ENCODE measurements around the gene STK11.

The STK11 gene

DNA sequence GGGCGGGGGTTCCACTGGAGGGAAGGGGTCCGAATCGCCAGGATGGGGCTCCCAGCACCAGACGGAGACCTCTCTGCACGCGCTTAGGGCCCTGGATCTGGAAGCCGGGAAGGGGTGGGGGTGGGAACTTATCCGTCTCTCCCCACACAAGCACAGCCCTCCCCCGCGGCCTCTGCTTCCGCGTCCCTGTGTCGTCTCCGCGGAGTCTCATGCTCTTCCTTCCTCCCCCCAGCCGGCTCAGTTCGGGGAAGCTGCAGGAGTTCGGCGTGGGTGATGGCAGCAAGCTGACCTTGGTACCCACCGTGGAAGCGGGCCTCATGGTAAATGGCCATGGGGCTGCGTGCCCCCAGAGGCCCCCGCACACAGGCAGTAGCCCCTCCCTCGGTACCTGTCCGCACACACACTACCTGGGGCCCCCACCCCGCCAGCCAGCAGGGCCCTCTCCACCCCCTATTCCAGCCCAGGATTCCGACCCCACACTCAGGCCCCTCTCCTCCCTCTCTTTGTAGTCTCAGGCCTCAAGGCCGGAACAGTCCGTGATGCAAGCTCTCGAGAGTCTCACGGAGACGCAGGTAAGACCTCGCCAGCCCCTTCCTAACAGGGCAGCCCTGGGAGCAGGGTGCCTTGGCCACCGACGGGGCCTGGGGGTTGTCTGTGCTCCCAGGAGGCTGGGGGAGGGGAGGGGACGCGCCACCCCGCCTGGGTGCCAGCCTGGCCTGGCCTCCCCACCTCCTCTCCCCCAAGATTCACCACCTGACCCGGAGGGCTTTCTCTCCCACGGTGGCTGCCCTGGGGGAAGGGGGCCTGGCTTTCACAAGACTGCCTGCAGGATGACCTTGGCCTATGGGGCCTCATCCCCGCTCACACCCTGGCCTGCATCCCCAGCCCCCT is 46.0 kb downstream of the STK11 start:
- peaks cover 22% of the 10 kb centered on the region for H3K36me3 Mint-ChIP-seq (ENCODE audit: low read depth)
- ATAC-seq (peak; percentile 0), DNase-seq (peak; percentile 71)
- peak overlapping the region; percentile 93 for H3K4me3 Mint-ChIP-seq
- no peaks in the 10 kb centered on the region for H3K27me3 Mint-ChIP-seq
- peak overlapping the region; percentile 93 for H3K27ac Mint-ChIP-seq
- H3K4me1 Mint-ChIP-seq: peaks cover 23% of the 10 kb centered on the region
- H3K9me3 Mint-ChIP-seq: no peaks in the 10 kb centered on the region

DNA sequence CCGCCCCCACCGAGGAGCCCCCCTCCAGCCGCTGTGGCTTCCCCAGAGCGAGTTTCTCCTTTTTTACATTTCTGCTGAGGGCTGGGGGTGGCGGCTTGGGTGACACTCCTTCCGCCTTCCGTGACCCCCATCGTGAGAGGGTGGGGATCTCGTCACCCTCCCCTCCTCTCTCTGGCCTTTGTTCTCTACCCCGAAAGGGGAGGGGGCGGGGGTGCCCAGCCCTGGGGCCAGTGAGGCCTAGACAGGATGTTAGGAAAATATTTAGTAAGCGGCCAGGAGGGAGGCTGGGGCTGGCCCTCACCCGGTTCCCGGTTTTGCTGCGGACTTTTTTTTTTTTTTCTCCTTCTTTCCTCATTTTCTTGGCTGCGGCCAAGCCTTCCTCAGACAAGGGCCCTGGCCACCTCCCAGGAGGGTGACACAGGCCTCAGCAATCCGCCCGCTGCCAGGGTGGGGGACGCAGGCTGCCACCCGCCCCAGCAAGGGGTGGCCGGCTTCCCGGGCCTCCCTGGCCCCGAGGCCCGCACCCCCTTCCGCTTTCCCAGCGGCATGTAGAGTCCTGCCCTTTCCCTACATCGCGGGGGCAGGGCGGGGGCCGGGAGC is 46.7 kb downstream of the STK11 start:
- H3K9me3 Mint-ChIP-seq: no peaks in the 10 kb centered on the region
- peaks cover 24% of the 10 kb centered on the region for H3K4me1 Mint-ChIP-seq
- H3K27ac Mint-ChIP-seq: peak overlapping the region; percentile 77
- peak overlapping the region; percentile 93 for H3K4me3 Mint-ChIP-seq
- no peaks in the 10 kb centered on the region for H3K27me3 Mint-ChIP-seq
- ATAC-seq (peak; percentile 22), DNase-seq (peak; percentile 81)
- peaks cover 23% of the 10 kb centered on the region for H3K36me3 Mint-ChIP-seq (ENCODE audit: low read depth)

DNA sequence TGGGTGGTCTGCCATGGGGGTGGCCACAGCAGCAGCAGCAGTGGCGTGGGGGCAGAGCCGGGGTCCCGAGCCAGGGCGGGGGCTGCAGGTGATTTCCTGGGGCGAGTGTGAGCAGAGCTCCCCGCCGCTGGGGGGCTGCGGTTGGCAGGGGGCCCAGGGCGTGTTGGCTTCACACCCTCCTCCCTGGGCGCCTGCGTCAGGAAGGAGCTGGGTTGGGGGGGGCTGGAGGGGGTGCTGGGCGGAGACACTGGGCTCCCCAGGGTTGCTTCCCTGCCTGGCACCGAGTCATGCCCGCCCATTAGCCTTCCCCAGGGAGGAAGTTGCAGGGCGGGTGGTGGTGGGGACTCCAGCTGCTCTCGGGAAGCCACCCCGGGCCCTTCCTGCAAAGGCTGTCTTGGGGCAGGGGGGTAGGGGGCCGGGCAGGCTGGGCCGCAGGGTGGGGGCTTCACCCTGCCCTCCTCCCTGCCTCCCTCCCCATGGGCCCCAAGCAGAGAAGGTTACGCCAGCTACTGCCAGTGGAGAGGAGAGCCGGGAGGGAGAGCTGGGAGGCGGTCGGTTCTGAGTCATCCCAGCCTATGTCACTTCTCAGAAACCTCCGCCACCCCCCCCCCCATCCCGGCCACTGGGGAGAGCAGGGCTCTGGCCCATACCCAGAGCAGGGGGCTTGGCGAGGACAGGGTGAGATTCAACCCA is 47.4 kb downstream of the STK11 start:
- H3K27me3 Mint-ChIP-seq: no peaks in the 10 kb centered on the region
- peaks cover 28% of the 10 kb centered on the region for H3K36me3 Mint-ChIP-seq (ENCODE audit: low read depth)
- peak overlapping the region; percentile 93 for H3K4me3 Mint-ChIP-seq
- H3K27ac Mint-ChIP-seq: peak overlapping the region; percentile 87
- ATAC-seq: peak; percentile 60
- DNase-seq: peak; percentile 88
- H3K4me1 Mint-ChIP-seq: peaks cover 31% of the 10 kb centered on the region
- H3K9me3 Mint-ChIP-seq: no peaks in the 10 kb centered on the region

DNA sequence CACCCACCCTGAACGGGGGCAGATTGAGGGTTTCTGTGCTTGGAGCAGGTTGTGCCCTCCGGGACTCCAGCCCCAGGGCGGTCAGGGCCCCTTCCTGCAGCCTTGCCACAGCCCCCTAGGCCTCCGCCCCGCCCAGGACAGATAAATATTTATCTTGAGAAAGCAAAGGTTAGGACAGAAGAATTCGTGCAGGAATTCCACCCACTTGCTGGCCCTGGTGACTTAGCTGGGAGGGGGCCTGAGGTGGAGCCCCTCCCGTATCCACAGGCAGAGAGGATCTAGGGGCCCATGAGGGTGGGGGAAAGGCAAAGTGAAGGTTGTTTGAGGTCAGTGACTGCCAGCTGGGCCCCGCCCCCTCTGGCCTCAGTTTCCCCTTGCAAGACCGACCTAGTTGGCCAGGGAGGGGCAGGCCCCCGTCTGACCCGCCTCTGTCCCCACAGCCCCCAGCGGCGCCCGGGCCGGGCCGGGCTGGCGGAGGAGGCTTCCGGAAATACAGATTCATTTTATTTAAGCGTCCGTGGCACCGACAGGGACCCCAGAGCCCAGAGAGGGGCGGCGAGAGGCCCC is 48.0 kb downstream of the STK11 start:
- Mint-ChIP-seq H3K9me3 (no peaks in the 10 kb centered on the region), H3K4me1 (peaks cover 37% of the 10 kb centered on the region), H3K27ac (peak overlapping the region; percentile 87), H3K27me3 (no peaks in the 10 kb centered on the region), H3K36me3 (ENCODE audit: low read depth) (peaks cover 29% of the 10 kb centered on the region), H3K4me3 (peak overlapping the region; percentile 93)
- ATAC-seq (no peak), DNase-seq (no peak)

DNA sequence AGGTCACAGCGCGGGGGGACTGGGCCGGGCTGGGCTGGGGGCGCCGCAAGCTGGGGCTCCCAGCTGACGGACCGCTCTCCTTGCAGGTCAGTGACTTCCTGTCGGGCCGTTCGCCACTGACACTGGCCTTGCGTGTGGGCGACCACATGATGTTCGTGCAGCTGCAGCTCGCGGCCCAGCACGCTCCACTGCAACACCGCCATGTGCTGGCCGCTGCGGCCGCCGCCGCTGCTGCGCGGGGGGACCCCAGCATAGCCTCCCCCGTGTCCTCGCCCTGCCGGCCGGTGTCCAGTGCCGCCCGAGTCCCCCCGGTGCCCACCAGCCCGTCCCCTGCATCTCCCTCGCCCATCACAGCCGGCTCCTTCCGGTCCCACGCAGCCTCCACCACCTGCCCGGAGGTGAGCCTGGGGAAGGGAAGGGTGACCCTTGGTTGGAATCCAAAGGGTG is 48.5 kb downstream of the STK11 start:
- H3K4me1 Mint-ChIP-seq: peaks cover 42% of the 10 kb centered on the region
- peaks cover 29% of the 10 kb centered on the region for H3K36me3 Mint-ChIP-seq (ENCODE audit: low read depth)
- DNase-seq (no peak), ATAC-seq (no peak)
- H3K9me3 Mint-ChIP-seq: no peaks in the 10 kb centered on the region
- no peak overlapping the region for H3K4me3 Mint-ChIP-seq
- no peaks in the 10 kb centered on the region for H3K27me3 Mint-ChIP-seq
- peak overlapping the region; percentile 59 for H3K27ac Mint-ChIP-seq

DNA sequence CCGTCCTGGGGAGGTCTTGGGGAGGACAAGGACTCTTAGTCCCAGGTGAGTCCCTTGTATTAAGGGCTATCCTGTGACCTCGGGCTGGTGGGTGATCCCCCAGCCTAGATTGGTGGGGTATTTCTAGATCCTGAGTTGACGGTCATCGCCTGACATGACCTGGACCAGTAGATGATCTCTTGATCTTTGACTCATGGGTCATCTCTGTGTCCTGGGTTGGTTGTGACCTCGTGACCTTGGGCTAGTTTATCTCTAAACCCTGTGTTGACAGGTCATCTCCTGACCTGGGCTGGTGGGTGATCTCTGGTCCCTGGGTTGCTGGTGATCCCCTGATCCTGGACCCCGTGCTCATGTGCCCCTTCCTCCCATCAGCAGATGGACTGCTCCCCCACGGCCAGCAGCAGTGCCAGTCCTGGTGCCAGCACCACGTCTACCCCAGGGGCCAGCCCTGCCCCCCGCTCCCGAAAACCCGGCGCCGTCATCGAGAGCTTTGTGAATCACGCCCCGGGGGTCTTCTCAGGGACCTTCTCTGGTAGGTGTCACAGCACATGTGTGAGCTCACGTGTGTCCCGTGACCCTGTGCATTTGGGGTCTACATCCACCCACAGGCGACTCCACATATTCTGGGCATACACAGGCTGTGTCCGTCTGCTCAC is 49.1 kb downstream of the STK11 start:
- peaks cover 47% of the 10 kb centered on the region for H3K4me1 Mint-ChIP-seq
- H3K27me3 Mint-ChIP-seq: no peaks in the 10 kb centered on the region
- H3K4me3 Mint-ChIP-seq: no peak overlapping the region
- ATAC-seq (no peak), DNase-seq (no peak)
- H3K9me3 Mint-ChIP-seq: no peaks in the 10 kb centered on the region
- peak overlapping the region; percentile 59 for H3K27ac Mint-ChIP-seq
- peaks cover 28% of the 10 kb centered on the region for H3K36me3 Mint-ChIP-seq (ENCODE audit: low read depth)

DNA sequence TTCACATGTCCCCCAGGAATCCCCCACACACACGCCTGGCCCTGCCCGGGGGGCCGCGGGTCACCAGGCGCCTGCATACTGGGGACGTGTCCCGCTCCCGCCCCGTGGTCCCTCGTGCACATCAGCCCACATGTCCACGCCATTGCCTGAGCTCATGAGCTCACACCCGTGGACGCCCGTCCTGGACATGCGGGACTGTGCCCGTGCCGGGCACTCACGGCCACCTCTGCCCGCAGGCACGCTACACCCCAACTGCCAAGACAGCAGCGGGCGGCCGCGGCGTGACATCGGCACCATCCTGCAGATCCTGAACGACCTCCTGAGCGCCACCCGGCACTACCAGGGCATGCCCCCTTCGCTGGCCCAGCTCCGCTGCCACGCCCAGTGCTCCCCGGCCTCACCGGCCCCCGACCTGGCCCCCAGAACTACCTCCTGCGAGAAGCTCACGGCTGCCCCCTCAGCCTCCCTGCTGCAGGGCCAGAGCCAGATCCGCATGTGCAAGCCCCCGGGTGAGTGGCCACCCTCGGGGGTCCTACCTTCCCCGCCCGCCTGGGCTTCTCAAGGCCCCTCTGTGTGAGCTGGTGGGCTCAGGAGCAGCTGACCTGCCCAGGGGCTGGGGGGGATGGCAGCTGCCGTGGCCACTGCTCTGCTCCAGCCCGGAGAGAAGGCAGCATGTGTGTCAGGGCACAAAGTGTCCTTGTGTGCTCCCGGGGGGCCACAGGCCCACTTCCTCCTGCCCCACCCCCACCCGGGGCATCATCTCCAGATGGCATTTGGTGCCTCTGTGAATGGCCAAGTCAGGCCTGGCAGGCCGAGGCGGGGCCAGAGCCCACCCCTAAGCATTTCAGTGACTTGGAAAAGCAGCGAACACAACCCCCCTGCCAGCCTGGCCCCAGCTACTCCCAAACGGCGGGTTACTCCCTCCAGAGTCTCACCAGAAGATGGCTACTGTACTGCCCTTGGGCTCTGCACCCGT is 49.9 kb downstream of the STK11 start:
- Mint-ChIP-seq H3K27ac (no peak overlapping the region), H3K4me3 (no peak overlapping the region), H3K36me3 (ENCODE audit: low read depth) (peaks cover 27% of the 10 kb centered on the region), H3K9me3 (no peaks in the 10 kb centered on the region), H3K27me3 (no peaks in the 10 kb centered on the region), H3K4me1 (peaks cover 51% of the 10 kb centered on the region)
- ATAC-seq (no peak), DNase-seq (no peak)

DNA sequence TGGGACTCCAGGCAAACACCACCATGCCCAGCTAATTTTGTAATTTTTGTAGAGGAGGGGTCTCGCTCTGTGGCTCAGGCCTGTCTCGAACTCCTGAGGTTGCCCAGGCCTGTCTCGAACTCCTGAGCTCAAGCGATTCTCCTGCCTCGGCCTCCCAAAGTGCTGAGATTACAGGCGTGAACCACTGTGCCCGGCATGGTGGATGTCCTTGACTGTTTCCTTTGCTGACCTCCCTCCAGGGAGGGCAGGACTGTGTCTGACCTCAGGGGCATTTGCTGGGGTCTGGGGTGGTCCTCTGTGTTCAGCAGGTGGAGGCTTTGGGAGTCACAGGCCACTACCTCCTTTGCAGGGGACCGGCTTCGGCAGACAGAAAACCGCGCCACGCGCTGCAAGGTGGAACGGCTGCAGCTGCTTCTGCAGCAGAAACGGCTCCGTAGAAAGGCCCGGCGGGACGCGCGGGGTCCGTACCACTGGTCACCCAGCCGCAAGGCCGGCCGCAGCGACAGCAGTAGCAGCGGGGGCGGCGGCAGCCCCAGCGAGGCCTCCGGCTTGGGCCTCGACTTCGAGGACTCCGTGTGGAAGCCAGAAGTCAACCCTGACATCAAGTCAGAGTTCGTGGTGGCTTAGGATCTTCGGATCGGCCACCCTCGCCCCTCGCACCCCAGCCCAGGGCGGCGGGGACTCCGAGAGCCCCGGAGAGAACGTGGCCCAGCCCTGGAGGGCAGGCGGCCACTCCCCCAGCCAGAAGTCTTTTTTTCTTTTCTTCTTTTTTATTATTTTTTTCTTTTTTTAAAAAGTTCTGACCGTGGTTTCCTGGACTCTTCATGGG is 51.3 kb downstream of the STK11 start:
- no peaks in the 10 kb centered on the region for H3K27me3 Mint-ChIP-seq
- H3K9me3 Mint-ChIP-seq: no peaks in the 10 kb centered on the region
- H3K4me3 Mint-ChIP-seq: no peak overlapping the region
- H3K36me3 Mint-ChIP-seq (ENCODE audit: low read depth): peaks cover 20% of the 10 kb centered on the region
- ATAC-seq (no peak), DNase-seq (no peak)
- peaks cover 53% of the 10 kb centered on the region for H3K4me1 Mint-ChIP-seq
- H3K27ac Mint-ChIP-seq: peak overlapping the region; percentile 17

DNA sequence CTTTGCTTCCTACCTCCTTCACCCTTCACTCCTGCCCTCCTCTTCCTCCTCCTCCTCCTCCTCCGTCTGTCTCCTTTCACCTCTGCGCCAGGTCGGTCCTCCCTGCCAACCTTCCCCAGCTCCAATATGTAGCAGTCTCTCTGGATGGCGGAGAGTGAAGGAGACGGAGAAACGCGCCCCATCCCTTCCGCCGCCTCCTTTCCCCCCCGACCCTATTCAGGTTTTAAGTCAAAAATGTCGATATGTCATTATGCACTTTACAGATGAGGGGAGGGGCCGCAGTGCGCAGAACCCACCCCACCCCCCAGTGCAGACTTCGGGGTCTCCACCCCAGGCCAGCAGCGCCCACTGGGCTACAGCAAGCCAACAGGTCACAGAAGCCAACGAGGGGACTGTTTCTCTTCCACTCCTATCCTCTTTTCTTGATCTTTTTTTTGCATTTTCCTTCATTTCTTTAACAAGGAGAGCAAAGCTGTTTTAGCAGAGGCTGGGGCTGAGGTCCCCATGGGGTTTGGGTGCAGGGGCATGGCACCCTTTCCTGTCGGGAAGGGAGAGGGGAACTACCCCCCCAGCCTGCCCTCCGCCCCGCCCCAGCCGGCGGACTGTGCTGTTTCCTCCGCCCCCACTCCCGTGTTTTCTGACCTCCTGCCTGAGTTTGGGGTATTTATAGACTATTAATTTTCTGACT is 52.0 kb downstream of the STK11 start:
- no peak for ATAC-seq
- H3K4me1 Mint-ChIP-seq: peaks cover 53% of the 10 kb centered on the region
- H3K27me3 Mint-ChIP-seq: no peaks in the 10 kb centered on the region
- no peak for DNase-seq
- peak overlapping the region; percentile 17 for H3K27ac Mint-ChIP-seq
- peak overlapping the region; percentile 97 for H3K4me3 Mint-ChIP-seq
- H3K9me3 Mint-ChIP-seq: no peaks in the 10 kb centered on the region
- H3K36me3 Mint-ChIP-seq (ENCODE audit: low read depth): peaks cover 18% of the 10 kb centered on the region

DNA sequence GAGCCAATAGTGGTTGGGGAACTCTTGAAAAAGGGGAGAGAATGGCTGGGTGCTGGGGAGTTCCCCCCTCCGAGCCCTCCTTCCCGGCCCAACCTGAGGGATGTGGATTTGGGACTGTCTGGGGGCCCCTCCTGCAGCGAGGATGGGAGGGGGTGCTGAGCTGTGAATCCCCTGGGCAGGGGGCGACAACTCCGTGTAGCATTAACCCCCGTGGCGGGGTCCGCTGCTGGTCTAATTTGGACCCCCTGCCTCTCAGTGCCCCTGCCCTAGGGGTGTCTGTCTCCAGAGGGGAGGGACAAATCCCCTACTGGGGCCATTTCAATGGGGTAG is 52.5 kb downstream of the STK11 start:
- Mint-ChIP-seq H3K4me3 (peak overlapping the region; percentile 97), H3K4me1 (peaks cover 59% of the 10 kb centered on the region), H3K36me3 (ENCODE audit: low read depth) (peaks cover 18% of the 10 kb centered on the region), H3K27me3 (no peaks in the 10 kb centered on the region), H3K27ac (peak overlapping the region; percentile 96), H3K9me3 (no peaks in the 10 kb centered on the region)
- DNase-seq (no peak), ATAC-seq (no peak)

DNA sequence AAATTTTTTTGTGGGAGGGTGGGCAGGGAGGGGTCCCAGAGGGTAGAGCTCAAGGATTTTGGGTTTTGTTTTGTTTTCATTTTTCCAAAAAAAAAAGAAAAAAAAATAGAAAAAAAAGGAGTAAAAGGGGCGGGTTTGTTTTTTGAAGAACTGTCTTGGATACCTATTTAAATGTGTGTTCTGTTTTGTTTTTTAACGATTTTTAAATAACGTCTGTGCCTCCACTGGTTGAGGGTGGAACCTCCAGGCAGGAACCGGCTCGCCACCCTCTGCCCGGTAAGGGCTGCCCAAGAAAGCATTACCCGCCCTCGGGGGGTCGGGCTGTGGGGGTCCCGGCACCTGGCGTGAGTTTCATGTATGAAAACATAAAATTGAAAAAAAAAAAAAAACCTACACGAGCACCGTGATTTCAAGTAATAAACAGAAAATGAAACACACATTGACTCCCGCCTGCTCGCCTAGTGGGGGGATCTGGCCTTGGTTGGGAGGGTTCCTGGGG is 53.2 kb downstream of the STK11 start:
- peaks cover 58% of the 10 kb centered on the region for H3K4me1 Mint-ChIP-seq
- DNase-seq: no peak
- H3K4me3 Mint-ChIP-seq: peak overlapping the region; percentile 97
- H3K27ac Mint-ChIP-seq: peak overlapping the region; percentile 96
- ATAC-seq: no peak
- H3K36me3 Mint-ChIP-seq (ENCODE audit: low read depth): peaks cover 16% of the 10 kb centered on the region
- H3K9me3 Mint-ChIP-seq: no peaks in the 10 kb centered on the region
- H3K27me3 Mint-ChIP-seq: no peaks in the 10 kb centered on the region

DNA sequence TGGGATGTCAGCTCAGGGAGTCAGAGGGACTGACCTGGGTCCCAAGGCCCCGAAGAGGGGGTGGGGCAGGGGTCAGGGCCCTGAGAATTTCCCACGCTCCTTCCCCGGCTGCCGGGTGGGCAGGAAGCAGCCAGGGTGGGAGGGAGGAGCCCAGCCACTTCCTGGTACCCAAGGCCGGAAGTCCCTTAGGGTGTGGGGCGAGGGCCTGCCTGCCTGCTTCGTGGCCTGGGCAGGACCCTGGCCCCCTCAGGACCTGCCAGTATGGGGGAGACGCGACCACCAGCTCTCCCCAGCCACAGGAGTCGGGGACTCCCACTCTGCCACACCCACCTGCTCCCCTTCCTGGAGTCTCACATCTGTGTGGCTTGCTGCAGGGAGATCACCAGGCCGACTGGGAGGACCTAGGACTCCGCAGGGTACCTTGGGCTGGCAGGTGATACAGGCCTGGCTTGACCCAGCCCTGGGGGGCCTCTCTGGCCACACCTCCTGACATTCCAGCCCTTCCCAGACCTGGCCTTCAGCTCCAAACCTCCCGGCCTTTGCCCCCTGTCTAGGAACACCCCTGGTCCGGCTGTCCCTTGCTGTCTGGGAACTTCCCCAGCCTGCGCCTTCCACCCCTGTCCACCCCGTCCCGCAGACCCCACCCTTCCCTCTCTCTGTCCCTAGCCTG is 53.8 kb downstream of the STK11 start:
- Mint-ChIP-seq H3K27ac (peak overlapping the region; percentile 96), H3K36me3 (ENCODE audit: low read depth) (peaks cover 16% of the 10 kb centered on the region), H3K9me3 (no peaks in the 10 kb centered on the region), H3K27me3 (no peaks in the 10 kb centered on the region), H3K4me3 (peak overlapping the region; percentile 97), H3K4me1 (peaks cover 58% of the 10 kb centered on the region)
- peak; percentile 80 for DNase-seq
- peak; percentile 34 for ATAC-seq

Data from activated naive CD8-positive, alpha-beta T cell treated with anti-CD3 and anti-CD28 coated beads, Interleukin-2, amount 50 U/mL, for 24 hours (primary cell).